HEK293 (cell line): Measurements from ENCODE around the gene FAM174B.

Experiments
- CTCF ChIA-PET: fragments of 350-600 bp; formaldehyde crosslinking; extraction: SDS; loops from one replicate; lab custom pipeline; 2021; ENCODE audit warnings: antibody characterized with exemption; lab: Yijun Ruan, JAX
- POLR2A ChIA-PET: fragments of 300-600 bp; formaldehyde crosslinking; extraction: SDS; loops from one replicate; lab custom pipeline; 2020; ENCODE audit warnings: antibody characterized with exemption, inconsistent platforms; lab: Yijun Ruan, JAX
- H3K27ac ChIP-seq: fragments of 200-500 bp; sonication (Bioruptor generic); 2 replicates; pipeline ENCODE4 v1.5.1; 2014; ENCODE audit warnings: low read depth, low read length, control low read depth, inconsistent platforms; ENCODE audit errors: extremely low read depth
- H3K36me3 ChIP-seq, 2 experiments: fragments of 200-500 bp in 1 of 2; sonication (Bioruptor generic) in 1 of 2; 1 replicate in 1 of 2; 2 replicates in 1 of 2; pipeline ENCODE4 v1.5.1; 2014 to 2017; ENCODE audit warnings: inconsistent platforms in 2 of 2, low read length in 2 of 2; ENCODE audit not compliant: control insufficient read depth in 2 of 2, insufficient read depth in 1 of 2
- H3K4me1 ChIP-seq: fragments of 200-500 bp; sonication (Bioruptor generic); 2 replicates; pipeline ENCODE4 v1.5.1; 2014; ENCODE audit warnings: mild to moderate bottlenecking, low read length, inconsistent platforms; ENCODE audit not compliant: control insufficient read depth, insufficient read depth
- H3K4me3 ChIP-seq: 2 replicates; pipeline ENCODE4 v1.5.1; 2011; ENCODE audit warnings: low read depth, mild to moderate bottlenecking, control low read depth, low read length, moderate library complexity
- H3K9me3 ChIP-seq: fragments of 200-500 bp; sonication (Bioruptor generic); 2 replicates; pipeline ENCODE4 v1.5.1; 2014; ENCODE audit warnings: low read depth, low read length, inconsistent platforms; ENCODE audit not compliant: control insufficient read depth, insufficient read depth
- FEZF1 ChIP-seq: fragments of 450-650 bp; formaldehyde crosslinking; IDR thresholded peaks from 2 replicates; pipeline ENCODE4 v1.5.1; 2016; ENCODE audit warnings: missing biosample characterization, missing genetic modification characterization
- HOXC10 ChIP-seq: sonication (generic); formaldehyde crosslinking; IDR thresholded peaks from 2 replicates; pipeline ENCODE4 v1.8.1; 2023; ENCODE audit warnings: mild to moderate bottlenecking, missing genetic modification reagents
- HOXD13 ChIP-seq: sonication (generic); formaldehyde crosslinking; IDR thresholded peaks from 2 replicates; pipeline ENCODE4 v1.8.0; 2022; ENCODE audit warnings: missing genetic modification reagents, borderline replicate concordance
- ZNF174 ChIP-seq: fragments of 450-650 bp; formaldehyde crosslinking; IDR thresholded peaks from 2 replicates; pipeline ENCODE4 v1.5.0; 2017; ENCODE audit warnings: missing biosample characterization, mild to moderate bottlenecking, missing genetic modification characterization
- ZNF184 ChIP-seq: fragments of 450-650 bp; IDR thresholded peaks from 2 replicates; pipeline ENCODE4 v1.5.1; 2018; ENCODE audit warnings: missing biosample characterization, mild to moderate bottlenecking, missing genetic modification characterization
- ZNF202 ChIP-seq: fragments of 450-650 bp; formaldehyde crosslinking; IDR thresholded peaks from 2 replicates; pipeline ENCODE4 v1.5.1; 2016; ENCODE audit warnings: missing biosample characterization, missing genetic modification characterization, borderline replicate concordance
- ZNF571 ChIP-seq: fragments of 450-650 bp; formaldehyde crosslinking; IDR thresholded peaks from 2 replicates; pipeline ENCODE4 v1.5.0; 2017; ENCODE audit warnings: missing biosample characterization, missing genetic modification characterization
- ZNF664 ChIP-seq: fragments of 450-650 bp; formaldehyde crosslinking; IDR thresholded peaks from 2 replicates; pipeline ENCODE4 v1.5.1; 2016; ENCODE audit warnings: missing biosample characterization, missing genetic modification characterization
- ZNF792 ChIP-seq: fragments of 450-650 bp; formaldehyde crosslinking; IDR thresholded peaks from 2 replicates; pipeline ENCODE4 v1.5.1; 2016; ENCODE audit warnings: missing biosample characterization, missing genetic modification characterization
- ZNF830 ChIP-seq: fragments of 450-650 bp; IDR thresholded peaks from 2 replicates; pipeline ENCODE4 v1.5.0; 2018; ENCODE audit warnings: missing biosample characterization, missing genetic modification characterization, low read depth, mild to moderate bottlenecking, moderate library complexity
- ZSCAN30 ChIP-seq: fragments of 450-650 bp; IDR thresholded peaks from 2 replicates; pipeline ENCODE4 v1.5.1; 2018; ENCODE audit warnings: missing biosample characterization, mild to moderate bottlenecking, missing genetic modification characterization, moderate library complexity
- TF ChIP-seq, protein P1 (sequence below): fragments of 450-650 bp; formaldehyde crosslinking; IDR thresholded peaks from 2 replicates; pipeline ENCODE4 v1.5.0; 2017; ENCODE audit warnings: missing biosample characterization, missing genetic modification characterization, borderline replicate concordance
- TF ChIP-seq, protein P2 (sequence below): fragments of 450-650 bp; formaldehyde crosslinking; conservative IDR thresholded peaks from 2 replicates; pipeline ENCODE4 v1.5.1; 2016; ENCODE audit warnings: low read depth, missing biosample characterization, missing genetic modification characterization
- TF ChIP-seq, protein P3 (sequence below): fragments of 450-650 bp; formaldehyde crosslinking; IDR thresholded peaks from 2 replicates; pipeline ENCODE4 v1.5.1; 2016; ENCODE audit warnings: missing biosample characterization, missing genetic modification characterization

Gene FAM174B

DNA sequence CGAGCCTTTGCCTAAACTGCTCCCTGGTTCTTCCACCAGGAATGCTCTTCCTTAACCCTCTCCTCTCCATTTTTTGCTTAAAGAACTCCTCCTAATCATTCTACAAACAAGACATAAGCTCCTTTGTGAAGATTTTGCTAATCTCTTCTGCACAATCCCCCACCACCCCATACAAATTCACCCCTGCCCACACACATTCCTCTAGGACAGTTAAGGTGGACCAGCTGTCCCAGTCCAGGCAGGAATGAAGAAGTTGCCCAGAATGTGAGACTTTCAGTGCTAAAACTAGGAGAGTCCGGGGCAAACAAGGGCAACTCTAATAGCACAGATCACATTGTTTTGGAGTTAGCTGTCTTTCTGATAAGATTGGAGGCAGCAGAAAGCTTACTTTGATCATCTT lies 13.9 kb upstream of the FAM174B start (continued):
- TF ChIP-seq HOXD13 (CRISPR knock-in tag) (no peak), ZNF184 (tag by site-specific recombination) (no peak), ZNF571 (tag by site-specific recombination) (no peak)
- TF ChIP-seq, protein P1, sequence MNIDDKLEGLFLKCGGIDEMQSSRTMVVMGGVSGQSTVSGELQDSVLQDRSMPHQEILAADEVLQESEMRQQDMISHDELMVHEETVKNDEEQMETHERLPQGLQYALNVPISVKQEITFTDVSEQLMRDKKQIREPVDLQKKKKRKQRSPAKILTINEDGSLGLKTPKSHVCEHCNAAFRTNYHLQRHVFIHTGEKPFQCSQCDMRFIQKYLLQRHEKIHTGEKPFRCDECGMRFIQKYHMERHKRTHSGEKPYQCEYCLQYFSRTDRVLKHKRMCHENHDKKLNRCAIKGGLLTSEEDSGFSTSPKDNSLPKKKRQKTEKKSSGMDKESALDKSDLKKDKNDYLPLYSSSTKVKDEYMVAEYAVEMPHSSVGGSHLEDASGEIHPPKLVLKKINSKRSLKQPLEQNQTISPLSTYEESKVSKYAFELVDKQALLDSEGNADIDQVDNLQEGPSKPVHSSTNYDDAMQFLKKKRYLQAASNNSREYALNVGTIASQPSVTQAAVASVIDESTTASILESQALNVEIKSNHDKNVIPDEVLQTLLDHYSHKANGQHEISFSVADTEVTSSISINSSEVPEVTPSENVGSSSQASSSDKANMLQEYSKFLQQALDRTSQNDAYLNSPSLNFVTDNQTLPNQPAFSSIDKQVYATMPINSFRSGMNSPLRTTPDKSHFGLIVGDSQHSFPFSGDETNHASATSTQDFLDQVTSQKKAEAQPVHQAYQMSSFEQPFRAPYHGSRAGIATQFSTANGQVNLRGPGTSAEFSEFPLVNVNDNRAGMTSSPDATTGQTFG, result no peak
- TF ChIP-seq, protein P2, sequence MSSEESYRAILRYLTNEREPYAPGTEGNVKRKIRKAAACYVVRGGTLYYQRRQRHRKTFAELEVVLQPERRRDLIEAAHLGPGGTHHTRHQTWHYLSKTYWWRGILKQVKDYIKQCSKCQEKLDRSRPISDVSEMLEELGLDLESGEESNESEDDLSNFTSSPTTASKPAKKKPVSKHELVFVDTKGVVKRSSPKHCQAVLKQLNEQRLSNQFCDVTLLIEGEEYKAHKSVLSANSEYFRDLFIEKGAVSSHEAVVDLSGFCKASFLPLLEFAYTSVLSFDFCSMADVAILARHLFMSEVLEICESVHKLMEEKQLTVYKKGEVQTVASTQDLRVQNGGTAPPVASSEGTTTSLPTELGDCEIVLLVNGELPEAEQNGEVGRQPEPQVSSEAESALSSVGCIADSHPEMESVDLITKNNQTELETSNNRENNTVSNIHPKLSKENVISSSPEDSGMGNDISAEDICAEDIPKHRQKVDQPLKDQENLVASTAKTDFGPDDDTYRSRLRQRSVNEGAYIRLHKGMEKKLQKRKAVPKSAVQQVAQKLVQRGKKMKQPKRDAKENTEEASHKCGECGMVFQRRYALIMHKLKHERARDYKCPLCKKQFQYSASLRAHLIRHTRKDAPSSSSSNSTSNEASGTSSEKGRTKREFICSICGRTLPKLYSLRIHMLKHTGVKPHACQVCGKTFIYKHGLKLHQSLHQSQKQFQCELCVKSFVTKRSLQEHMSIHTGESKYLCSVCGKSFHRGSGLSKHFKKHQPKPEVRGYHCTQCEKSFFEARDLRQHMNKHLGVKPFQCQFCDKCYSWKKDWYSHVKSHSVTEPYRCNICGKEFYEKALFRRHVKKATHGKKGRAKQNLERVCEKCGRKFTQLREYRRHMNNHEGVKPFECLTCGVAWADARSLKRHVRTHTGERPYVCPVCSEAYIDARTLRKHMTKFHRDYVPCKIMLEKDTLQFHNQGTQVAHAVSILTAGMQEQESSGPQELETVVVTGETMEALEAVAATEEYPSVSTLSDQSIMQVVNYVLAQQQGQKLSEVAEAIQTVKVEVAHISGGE (tag by site-specific recombination), result no peak

DNA sequence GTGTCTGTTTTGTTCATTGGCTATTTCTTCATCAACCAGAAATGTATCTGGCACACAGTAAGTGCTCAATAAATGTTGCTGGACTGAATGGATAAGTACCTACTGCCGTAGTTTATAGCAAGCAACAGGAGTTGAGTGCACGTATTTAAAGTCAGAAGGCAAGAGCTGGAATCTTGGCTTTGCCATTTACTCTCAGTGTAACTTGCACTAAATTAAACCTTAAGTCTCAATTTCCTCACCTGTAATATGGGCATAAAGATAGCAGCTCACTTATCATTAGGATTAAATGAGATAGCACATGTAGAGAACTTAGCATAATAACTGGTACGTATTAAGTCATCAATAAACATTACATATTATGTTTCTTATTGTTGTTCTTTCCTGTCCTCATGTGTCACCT lies 13.0 kb upstream of the FAM174B start:
- Histone ChIP-seq H3K4me1 (peaks cover 29% of the 10 kb centered on the region), H3K27ac (no peak overlapping the region), H3K36me3 (no peaks in the 10 kb centered on the region), H3K9me3 (no peaks in the 10 kb centered on the region), H3K4me3 (no peak overlapping the region)
- TF ChIP-seq ZSCAN30, result no peak
- TF ChIP-seq ZNF202 (tag by site-specific recombination), result no peak
- TF ChIP-seq ZNF664 (tag by site-specific recombination), result peak; percentile 93
- ChIA-PET CTCF (interaction anchor here (0.6 kb wide), 2 partner anchors 254 to 1451 kb away, joined by 3 to 5 read pairs; no protein-coding TSS in a partner anchor), POLR2A (no interaction called here)

DNA sequence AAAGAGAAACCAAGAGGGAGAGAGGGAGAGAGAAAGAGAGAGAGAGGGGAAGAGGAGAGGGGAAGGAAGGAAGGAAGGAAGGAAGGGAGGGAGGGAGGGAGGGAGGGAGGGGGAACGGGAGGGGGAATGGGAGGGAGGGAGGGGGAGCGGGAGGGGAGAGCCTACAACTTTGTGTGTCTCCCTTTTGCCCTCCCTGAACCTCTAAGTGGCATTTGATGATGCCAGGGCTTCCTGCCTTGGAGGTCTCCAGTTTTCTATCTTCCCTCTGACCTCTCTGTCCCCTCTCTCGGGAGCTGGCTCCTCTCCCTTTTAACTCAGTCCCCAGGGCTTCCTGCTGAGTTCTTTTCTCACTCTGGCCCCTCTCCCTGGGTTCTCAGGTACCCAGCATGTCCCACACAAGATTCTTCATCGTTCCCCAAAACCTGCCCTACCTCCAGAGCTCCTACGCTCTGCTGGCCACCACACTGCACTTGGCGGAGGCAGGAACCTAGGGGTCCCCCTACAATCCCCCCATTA lies 12.5 kb upstream of the FAM174B start:
- H3K9me3 ChIP-seq, result no peaks in the 10 kb centered on the region
- CTCF ChIA-PET, result interaction anchor here (0.6 to 1.2 kb wide), 3 partner anchors 146 to 1452 kb away, joined by 3 to 5 read pairs (median 4); no protein-coding TSS in a partner anchor
- no peak for TF ChIP-seq ZNF830 (tag by site-specific recombination)
- TF ChIP-seq, protein P3, sequence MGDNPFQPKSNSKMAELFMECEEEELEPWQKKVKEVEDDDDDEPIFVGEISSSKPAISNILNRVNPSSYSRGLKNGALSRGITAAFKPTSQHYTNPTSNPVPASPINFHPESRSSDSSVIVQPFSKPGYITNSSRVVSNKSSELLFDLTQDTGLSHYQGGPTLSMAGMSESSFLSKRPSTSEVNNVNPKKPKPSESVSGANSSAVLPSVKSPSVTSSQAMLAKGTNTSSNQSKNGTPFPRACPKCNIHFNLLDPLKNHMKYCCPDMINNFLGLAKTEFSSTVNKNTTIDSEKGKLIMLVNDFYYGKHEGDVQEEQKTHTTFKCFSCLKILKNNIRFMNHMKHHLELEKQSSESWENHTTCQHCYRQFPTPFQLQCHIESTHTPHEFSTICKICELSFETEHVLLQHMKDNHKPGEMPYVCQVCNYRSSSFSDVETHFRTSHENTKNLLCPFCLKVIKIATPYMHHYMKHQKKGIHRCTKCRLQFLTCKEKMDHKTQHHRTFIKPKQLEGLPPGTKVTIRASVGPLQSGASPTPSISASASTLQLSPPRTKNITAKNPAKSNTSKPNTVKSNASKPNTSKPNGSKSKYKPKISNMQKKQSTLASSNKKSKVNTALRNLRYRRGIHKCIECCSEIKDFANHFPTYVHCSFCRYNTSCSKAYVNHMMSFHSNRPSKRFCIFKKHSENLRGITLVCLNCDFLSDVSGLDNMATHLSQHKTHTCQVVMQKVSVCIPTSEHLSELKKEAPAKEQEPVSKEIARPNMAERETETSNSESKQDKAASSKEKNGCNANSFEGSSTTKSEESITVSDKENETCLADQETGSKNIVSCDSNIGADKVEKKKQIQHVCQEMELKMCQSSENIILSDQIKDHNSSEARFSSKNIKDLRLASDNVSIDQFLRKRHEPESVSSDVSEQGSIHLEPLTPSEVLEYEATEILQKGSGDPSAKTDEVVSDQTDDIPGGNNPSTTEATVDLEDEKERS (tag by site-specific recombination), result no peak
- TF ChIP-seq FEZF1 (tag by site-specific recombination), result no peak
- TF ChIP-seq ZNF792 (tag by site-specific recombination), result no peak
- no peak for TF ChIP-seq HOXC10
- TF ChIP-seq ZNF174 (tag by site-specific recombination), result no peak
- TF ChIP-seq, all 188 proteins: peak for 0
- H3K36me3 ChIP-seq, result no peaks in the 10 kb centered on the region
- H3K4me1 ChIP-seq, result peaks cover 29% of the 10 kb centered on the region
- no peak overlapping the region for H3K4me3 ChIP-seq
- POLR2A ChIA-PET, result no interaction called here
- no peak overlapping the region for H3K27ac ChIP-seq
